Hematopoietic multipotent progenitor cell treated with erythropoietin and hydrocortisone succinate and interleukin-3 and kit ligand, for 15 days (in vitro differentiated cells): ENCODE data around the gene COL20A1.

Experiments used
- DNase-seq: peaks from one replicate; pipeline ENCODE4 v3.0.0-alpha.2; 2015; ENCODE audit warnings: low spot score

Gene COL20A1

DNA sequence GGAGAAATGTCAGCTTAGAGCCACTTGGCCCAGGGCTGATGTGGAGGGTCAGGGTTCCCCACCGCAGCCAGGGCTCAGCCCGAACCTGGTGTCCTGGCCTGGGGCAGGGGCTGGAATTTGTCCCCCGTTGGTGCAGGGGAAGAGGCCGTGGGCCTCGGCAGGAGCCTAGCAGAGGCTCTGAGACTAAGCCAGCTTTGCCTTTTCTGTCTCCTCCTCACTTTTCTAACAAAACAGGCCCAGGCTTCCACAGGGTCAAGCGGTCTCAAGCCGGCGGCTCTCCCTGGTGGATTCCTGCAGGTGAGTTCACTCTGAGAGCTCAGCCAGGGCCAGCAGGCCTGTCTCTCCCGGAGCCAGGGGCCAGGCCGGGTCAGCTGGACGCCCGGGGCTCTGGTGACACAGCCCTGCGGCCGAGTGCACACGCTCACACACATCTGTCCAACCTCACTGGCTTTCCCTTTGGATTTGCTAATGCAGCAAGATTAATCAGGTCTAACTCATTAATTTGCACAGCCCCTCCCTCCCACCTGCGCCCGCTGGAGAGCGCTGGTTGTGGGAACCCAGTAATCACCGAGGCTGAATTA is 71.1 kb downstream of the COL20A1 start:
- no peak for DNase-seq

DNA sequence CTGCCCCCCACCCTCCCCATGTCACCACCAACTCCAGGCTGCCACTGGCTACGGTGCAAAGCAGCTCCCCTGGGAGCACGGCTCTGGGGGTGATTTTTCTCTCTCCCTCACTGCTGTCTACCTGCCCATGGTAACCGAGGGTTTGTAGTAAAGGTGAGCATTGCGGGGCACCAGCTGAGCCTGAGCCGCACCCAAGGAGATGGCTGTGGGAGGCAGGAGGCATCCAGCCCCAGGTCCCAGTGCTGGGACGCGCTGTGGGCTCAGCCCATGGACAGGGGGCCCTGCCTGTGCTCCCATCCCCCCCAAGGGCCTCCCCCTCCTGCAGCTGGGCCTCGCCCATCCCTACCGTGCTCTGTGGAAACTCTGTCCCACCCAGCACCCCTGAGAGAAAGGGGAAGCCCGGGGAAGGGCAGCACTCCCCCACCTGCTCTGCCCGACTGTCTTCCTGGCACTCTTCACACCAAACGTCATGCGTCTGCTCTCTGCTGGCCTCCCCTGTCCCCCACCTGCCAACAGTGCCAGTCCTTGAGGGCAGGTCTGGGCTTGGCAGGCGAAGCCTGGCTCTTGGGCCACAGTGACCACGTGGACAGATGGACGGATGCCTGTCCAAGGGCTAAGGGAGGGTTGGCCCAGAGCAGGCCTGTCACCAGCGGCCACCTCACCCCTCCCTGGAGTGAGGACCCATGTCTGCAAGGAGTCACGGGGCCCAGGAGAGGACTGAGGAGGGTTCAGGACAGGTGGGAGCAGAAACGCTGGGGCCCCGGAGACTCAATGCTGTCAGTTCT is 72.0 kb downstream of the COL20A1 start:
- DNase-seq = no peak

DNA sequence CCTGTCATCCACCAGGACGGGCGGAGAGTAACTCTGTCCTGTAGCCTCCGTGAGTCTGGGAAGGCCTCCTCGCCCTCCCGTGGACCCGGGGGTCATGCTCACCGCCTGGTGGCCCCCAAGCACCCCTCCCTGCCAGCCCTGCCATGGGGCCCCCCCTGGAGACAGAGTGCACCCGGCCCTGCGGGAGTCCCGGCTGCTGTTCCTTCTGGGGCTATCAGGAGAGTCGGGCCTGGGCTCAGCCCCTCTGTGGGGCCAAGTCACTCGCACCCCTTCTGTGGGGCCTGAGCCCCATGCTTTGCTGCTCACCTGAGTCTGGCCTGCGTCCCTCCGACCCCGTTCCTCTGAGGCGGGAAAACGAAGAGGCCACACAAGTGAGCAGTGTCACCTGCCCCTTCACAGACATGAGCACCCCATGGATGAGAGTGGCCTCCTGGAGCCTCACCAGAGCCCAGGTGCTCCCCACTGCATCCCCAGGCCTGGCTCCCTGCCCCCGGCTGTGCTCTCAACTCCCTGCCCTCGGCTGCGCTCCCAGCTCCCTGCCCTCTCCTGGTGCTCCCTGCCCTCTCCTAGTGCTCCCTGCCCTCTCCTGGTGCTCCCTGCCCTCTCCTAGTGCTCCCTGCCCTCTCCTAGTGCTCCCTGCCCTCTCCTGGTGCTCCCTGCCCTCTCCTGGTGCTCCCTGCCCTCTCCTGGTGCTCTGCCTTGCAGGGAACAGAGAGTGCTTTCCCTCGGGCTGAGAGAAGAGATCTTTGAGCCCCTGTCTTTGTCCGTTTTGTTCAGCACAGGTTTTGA is 72.8 kb downstream of the COL20A1 start:
- no peak for DNase-seq

DNA sequence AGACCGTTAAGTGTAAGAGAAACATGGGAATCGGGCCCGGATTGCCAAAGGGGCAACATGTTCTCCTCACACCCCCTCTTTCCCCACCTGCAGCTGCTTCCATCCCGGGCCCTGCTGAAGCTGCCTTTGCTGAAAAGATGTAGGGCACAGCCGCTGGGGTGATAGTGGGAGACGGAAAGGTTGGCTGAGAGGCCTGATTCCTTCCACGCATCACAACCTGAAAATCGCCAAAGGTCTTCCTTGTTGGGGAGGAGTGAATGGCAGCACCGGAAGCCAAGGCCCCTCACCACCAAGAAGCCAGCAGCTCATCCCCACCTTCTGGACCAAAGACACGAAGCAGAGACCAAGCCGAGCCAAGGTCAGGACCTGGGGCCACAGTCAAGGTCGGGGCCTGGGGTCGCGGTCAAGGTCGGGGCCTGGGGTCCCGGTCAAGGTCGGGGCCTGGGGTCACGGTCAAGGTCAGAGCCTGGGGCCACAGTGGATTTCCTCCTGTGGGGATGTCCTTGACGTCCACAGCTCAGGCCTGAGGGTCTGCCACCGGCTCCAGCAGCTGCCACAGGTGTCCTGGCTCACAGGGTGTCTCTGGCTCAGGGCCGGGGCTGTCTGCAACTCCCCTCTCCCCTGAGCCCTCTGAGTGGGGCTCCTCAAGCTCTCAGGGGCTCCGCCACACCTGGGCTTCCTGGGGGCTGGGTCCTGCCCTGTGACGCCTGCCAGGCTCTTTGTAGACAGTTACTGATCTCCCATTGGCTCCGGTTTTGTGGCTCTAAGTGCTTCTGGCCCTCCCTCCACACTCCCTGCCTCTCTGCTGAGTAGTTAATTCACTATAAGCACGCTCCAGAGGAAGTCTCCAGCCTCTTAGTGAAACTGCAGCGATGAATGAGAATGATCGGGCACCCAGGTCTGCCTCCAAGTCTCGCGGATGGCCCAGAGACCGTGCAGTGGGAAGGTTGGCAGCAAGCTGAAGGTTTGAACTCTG is 73.7 kb downstream of the COL20A1 start:
- no peak for DNase-seq

DNA sequence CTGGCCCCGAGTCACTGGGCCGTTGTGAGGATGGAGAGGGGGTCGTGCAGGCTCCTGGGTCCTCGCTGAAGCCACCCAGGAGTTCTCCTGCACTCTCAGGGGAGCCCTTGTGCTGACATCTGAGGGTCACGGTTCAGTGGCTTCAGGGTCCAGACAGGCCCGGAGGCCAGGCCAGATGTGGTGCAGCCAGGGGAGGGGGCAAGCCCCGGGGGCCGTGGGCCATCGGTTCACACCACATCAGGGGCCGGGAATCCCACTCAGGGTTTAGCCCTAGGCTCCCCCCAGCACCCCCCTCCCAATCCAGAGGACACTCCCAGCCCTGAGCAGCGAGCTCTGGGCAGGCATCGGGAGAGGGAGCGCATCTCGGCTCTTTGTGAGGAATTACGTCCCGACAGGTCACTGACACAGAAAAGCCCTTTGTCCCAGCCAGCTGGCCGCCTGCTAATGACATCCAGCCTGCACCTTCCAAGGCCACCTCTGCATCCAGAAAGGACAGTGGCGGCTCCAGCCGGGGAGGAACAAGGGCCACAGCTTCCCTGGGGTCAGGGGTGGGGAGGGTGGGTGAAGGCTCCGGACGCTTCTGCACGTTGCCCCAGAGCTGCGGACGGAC is 74.6 kb downstream of the COL20A1 start:
- DNase-seq = no peak

DNA sequence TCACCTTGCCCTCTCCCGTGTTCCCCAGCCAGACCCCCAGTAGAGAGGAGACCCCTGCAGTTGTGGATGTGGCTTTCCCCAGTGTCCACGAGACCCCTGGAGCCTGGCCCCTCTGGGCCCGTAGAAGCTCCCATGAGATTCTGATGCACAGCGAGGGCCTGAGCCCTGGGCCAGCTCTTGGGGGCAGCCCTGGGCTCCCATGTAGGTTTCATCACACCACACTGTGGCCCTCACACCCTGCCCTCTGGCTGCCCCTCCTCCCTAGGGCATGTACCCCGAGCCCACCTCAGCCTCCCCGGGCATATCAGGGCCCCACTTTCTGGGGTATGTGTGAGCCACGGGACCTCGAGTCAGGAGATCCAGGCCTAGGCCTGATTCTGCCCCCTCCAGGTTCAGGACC is 75.2 kb downstream of the COL20A1 start:
- DNase-seq = no peak

DNA sequence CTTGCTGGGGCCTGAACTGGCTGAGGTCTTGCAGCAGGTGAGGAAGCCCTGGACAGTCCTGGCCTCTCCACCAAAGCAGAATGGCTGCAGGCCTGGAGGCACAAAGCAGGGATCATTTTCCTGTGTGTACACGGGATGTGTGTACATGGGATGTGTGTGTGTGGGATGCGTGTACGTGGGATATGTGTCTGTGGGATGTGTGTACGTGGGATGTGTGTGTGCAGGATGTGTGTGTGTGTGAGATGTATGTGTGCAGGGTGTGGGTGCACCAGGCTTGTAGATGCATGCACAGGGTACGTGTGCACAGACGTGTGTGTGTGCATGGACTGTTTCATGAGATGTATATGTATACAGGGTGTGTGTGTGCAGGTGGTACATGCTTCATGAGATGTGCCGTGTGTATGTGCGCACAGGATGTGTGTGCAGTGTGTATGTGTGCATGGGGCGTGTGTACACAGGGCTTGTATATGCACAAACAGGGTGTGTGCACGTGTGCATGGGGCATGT is 76.1 kb downstream of the COL20A1 start:
- no peak for DNase-seq

DNA sequence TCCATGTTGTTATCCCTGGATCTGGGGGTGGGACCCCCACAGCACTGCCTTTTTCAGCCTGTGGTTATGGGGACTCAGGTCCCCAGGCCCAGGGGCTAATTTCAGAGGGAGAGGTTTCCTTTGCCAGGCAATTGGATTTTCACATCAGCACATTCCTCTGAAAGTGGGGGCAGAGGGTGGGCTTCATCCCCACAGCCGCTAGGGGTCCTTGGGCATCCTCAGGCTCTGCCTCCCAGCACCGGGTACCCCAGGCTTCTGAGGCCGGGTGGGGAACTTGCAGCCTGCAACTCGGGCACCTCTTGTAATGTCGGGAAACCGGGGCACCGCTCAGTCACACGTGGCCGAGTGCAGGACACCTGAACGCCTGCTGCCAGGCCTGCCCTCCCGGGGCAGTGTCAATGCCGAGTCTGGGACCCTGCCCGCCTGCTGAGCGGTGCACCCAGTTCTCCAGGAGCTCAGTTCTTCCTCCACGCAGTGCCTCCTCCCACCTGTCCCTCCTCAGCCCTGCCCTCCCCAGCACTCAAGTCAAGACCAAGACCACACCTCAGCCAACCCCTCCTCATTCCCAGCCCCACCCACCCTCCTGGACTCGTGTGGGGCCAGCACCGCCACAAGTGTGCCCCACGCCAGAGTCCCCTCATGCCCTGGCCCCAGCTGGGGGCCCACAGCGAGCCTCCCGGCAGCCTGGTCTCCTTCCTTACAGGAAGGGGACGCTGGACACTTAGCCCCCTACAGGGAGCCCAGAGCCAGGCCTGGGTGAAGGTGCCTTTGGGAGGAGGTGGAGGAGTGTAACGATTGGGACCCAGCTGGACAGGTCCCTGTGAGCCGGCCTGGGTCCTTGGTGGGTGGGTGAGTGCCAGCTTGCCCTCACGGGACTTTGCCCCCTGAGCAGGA is 77.0 kb downstream of the COL20A1 start:
- no peak for DNase-seq

DNA sequence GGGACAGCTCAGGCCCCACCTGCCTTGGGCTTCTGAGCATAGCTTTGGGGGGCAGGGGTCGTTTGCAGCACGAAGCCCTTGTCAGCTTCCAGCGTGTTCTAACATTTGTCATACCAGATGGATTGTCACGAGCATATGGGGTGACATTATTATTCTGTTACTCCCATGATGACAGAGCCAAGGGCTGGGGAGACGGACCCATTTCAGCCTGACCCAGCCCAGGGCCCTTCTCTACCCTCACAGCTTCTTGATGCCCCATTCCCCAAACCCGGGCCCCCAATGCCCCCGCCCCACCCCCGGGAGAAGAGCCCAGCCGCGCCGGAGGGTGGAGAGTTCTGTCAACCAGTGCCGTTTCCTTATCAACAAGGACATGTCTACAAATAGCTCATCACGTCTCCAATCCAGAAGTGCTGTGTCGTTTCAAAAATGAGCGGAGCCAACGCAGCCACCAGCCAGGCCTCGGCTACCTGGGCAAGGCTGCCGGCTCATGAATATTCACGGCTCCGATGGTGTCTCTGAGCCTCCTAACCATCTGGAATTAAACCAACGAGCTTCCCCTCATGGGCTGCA is 77.7 kb downstream of the COL20A1 start:
- no peak for DNase-seq

DNA sequence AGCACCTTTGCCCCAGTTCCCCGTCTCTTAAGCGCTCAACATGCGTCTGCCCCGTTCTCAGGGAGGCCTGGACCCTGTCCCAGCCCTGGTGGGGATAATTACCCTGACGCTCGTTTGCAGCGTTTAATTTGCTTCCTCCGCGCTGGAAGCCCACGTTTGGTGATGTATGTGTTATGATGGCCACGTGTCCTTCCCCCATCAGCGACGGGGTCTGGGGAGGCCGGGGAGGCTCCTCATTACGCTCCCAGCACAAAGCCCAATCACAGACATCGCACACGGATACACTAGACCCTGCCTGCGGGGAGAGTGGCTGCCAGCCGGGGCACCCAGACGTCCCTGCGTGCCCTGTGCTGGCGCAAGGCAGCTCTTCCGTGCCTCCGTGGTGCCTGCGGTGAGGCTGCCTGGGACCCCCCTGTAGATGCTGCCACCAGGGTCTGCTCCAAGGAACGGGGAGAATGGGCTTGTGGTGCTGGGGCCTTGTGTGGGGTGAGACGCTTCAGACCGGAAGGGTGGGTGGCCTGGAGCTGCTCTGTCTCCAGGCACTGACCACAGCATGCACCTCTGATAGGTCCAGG is 78.4 kb downstream of the COL20A1 start:
- no peak for DNase-seq

DNA sequence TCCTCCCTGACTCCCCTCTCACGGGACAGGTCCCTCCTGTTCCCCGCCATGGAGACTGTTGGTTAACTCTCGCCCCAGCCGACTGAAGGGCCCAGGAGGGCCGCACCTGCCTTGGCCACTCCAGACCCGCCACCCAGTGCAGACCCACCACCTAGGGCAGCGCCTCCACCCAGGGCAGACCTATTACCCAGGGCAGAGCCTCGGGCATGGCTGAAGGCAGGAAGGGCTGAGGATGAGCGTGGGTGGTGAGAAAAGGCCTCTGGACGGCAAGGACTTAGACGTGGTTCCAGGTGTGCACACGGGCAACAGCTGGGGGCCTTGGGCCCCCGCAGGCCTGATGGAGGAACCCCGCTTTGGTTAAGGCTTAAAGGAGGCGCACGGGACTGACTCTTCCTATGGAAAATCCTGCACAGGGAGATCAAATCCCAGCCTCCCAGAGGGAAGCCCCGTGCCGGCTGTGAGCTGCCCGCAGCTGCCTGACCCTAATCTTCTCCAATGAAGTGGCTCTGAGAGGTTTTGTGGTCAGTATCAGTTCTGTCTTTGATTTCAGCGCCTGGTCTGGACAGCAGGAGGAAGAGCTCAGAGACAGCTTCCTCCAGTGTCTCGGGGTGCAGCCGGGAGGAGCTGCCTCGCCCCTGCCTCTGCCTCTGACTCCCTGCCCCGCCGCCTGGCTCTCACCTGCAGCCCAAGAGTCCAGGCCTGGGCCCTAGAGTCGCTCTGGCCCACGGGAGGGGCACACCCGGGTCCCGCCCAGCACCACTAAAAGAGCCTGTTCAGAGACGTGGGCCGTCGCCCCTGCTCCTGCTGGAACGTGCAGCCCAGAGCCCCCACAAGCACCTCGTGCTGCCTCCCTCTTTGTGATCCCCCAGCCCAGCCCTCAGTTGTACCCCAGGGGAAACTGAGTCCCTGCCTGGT is 80.2 kb downstream of the COL20A1 start:
- DNase-seq = no peak

DNA sequence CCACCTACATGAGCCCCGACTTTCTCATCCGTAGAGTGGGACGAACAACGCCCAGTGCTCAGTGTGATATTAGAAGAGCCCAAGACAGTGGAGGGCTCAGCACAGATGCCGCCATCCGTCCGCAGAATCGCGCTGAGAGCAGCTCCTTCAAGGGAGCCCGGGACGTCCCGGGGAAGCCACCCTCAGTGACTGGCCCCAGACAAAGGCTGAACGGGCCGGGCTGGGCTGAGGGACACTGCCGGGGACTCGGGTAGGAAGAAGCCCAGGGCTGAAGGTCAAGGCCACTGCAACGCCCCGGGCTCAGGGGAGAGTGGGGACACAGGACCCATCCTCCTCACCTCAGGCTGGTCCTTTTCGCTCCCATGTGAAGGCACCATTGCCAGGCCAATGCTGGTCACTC is 81.0 kb downstream of the COL20A1 start:
- no peak for DNase-seq

DNA sequence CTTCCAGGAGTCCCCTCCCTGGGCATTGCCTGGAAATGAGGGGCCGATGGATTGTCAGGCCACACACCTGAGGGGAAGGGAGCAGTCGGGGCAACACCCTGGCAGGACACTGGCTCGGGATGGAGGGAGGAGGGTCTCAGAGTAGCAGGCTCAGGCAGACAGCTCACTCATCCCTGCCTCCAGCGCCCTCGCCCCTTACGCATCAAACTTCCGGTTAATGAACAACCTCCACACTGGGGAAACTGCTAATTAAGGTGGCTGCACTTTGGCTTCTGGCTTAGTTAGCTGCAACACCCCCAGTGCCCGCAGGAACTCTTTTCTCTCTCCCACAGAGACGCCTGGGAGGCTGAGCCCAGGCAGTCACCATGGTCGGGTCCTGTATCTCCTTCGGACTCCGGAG is 81.5 kb downstream of the COL20A1 start:
- DNase-seq = no peak

DNA sequence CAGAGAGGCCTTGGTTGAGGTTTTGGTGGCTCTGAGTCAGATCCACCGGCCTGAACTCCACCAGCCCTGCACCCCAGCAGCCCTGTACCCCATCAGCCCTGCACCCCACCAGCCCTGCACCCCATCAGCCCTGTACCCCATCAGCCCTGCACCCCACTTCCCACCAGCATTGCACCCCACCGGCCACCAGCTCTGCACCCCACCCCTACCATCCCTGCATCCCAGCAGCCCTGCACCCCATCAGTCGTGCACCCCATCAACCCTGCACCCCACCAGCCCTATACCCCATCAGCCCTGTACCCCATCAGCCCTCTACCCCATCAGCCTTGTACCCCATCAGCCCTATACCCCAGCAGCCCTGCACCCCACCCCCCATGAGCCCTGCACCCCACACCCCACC is 82.5 kb downstream of the COL20A1 start:
- DNase-seq = no peak

DNA sequence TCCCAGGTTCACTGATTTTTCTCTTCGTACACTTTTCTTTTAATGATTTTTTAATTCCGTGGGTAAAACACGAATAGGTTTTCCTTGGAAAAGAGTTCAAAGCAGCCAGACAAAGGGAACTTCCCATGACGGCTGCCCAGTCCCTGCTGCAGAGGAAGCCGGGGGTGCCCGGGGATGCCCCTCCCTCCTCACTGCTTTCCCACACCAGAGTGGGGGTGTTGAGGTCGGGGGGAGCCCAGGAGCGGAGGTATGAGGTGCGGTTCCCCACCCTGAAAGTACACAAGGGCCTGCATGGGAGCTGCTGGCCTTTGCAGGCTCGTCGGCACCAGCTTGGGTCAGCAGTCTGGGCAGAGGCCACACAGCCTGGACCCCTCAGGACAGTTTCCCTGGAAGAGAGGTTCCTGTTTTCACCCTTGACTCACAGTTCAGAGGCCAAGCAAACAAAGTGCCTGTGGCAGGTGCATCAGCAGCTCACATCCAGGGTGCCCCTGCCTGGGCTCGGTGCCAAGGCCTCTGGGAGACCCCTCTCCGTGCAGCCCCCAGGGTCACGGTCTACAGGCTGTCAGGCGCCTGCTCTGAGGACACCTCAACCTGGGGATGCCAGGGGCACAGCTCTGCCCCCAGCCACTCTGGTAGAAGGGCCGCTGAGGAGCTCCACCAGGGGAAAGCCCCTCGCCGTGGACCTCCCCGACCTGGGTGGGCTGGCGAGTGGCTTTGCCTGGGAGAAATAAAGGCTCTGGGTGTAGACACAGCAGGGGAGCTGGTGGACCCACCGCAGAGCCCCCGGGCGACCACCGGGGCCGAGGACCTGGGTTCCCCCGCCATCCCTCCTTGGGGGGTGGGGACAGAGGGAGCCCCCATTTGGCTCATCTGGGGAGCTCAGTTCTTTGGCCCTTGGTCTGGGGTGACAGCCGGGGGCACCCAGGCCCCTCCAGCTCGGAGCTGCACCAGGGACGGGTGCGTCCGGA is 83.6 kb downstream of the COL20A1 start:
- no peak for DNase-seq

DNA sequence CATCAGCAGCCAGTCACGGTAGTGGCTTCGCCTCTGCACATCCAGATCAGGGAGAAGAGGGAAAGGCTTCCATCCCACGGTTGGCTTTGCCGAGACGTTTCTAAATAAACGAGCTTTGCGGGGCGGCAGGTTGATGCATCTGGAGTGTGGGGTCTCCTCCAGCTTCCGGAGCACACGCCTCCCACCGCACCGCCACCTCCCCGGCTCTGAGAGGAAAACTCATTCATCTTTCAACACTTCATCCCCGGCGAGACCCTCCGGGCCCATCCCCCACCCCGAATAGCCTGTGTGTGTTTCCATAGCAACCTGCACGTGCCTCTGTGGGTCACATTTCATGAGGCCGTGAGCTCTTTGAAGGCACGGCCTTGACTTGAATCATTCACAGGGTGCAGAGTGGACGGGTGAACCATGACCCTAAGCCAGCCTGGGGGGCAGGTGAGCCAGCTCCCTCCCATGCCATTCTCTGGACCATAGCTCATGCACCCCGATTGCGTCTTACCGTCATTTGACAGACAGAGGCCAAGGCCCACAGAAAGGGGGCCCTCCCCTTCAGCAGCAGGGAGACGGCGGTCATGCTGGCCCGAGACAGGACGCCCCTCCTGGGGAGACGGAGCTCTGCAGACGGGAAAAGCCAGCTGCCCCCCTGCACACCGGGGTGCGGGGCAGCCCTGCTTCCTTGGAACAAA is 84.4 kb downstream of the COL20A1 start:
- no peak for DNase-seq

DNA sequence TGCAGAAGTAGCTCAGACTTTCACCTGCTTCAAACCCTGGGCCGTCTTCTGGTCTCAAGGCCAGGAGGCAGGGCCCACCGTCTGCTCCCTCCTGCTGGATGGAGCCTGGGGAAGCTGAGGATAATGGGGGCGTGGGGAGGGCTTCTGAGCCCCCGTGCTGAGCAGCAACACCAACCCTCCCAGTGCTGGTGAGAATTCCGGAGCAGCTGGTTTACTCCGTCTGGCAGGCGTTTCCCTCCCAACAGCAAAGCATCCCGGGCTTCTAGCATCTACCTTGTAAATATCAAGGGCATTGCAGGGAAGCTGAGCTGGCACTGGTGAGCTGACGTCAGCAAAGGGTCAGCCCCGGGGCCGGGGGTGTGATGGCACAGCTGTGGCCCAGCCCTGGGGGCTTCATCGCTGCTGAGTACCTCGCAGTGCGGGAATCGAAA is 85.0 kb downstream of the COL20A1 start:
- DNase-seq = no peak
